Ramos (cell line): Measurements from ENCODE around the gene EYA3.
"Not testable (repeated sequence)": the region's sequence is repeated elsewhere in the genome, so short reads cannot be mapped to it uniquely, and the experiment has no call there.

Source experiments
- in situ Hi-C: fragments of 300-500 bp; cut with MboI; formaldehyde crosslinking; loops from one replicate; pipeline ENCODE4 v1.14.3; 2022; ENCODE audit warnings: low sequenced_read_pairs; ENCODE audit not compliant: unreplicated experiment

Gene EYA3

GRCh38 chr1:28035420-28035819 lies 53.0 kb downstream of the EYA3 start:
- in situ Hi-C loops, result no loop called here

- in situ Hi-C loops, result no loop called here
Observed at GRCh38 chr1:28032281-28032680, 56.1 kb downstream of the EYA3 start.

GRCh38 chr1:28031173-28031572 lies 57.2 kb downstream of the EYA3 start:
- in situ Hi-C loops, result no loop called here

GRCh38 chr1:28028873-28029654 lies 59.3 kb downstream of the EYA3 start:
- in situ Hi-C loops, result no loop called here

- in situ Hi-C loops, result no loop called here
Observed at GRCh38 chr1:28027660-28028059, 60.8 kb downstream of the EYA3 start.

- in situ Hi-C loops, result no loop called here
Observed at GRCh38 chr1:28027238-28027637, 61.2 kb downstream of the EYA3 start.

GRCh38 chr1:28026329-28026728 lies 62.1 kb downstream of the EYA3 start:
- in situ Hi-C loops, result no loop called here

GRCh38 chr1:28021064-28021463 lies 67.3 kb downstream of the EYA3 start:
- in situ Hi-C loops, result no loop called here

GRCh38 chr1:28010969-28011368 lies 77.4 kb downstream of the EYA3 start:
- in situ Hi-C loops, result no loop called here

GRCh38 chr1:28003117-28003516 lies 85.3 kb downstream of the EYA3 start:
- in situ Hi-C loops, result not testable (repeated sequence)

GRCh38 chr1:28002600-28002999 lies 85.8 kb downstream of the EYA3 start:
- in situ Hi-C loops, result no loop called here

GRCh38 chr1:27999055-27999454 lies 89.4 kb downstream of the EYA3 start:
- in situ Hi-C loops, result no loop called here

GRCh38 chr1:27994526-27994925 lies 93.9 kb downstream of the EYA3 start:
- in situ Hi-C loops, result not testable (repeated sequence)

GRCh38 chr1:27994060-27994459 lies 94.3 kb downstream of the EYA3 start:
- in situ Hi-C loops, result no loop called here

- in situ Hi-C loops, result no loop called here
Observed at GRCh38 chr1:27993241-27993640, 95.2 kb downstream of the EYA3 start.

GRCh38 chr1:27992276-27992675 lies 96.1 kb downstream of the EYA3 start:
- in situ Hi-C loops, result no loop called here

- in situ Hi-C loops, result no loop called here
Observed at GRCh38 chr1:27990920-27991537, 97.4 kb downstream of the EYA3 start.

- in situ Hi-C loops, result no loop called here
Observed at GRCh38 chr1:27981145-27981544, 107.3 kb downstream of the EYA3 start.

GRCh38 chr1:27980216-27980845 lies 108.1 kb downstream of the EYA3 start:
- in situ Hi-C loops, result no loop called here

- in situ Hi-C loops, result no loop called here
Observed at GRCh38 chr1:27979859-27980201, 108.6 kb downstream of the EYA3 start.

GRCh38 chr1:27979151-27979858 lies 109.1 kb downstream of the EYA3 start:
- in situ Hi-C loops, result no loop called here
